ENCODE measurements around the gene HIF1A. TPM values are rescaled to one million over a fixed set of nuclear protein-coding genes. Genes with fewer than 3 reads are reported as not detected.

HIF1A gene
- total and polyA plus RNA-seq, 2 of the 13 experiments (the other 11 are each of a cell fraction or from before 2014, with no cell fraction given), result 41.0 to 126 TPM

GRCh38 chr14:61761959-61762786 lies 66.9 kb downstream of the HIF1A start, which contains the start of gene SNAPC1 (continued):
- TF ChIP-seq SNAPC4 (CRISPR knock-in tag; IDR thresholded peaks at IDR 0.05) (no peak), TBL1XR1 (IDR thresholded peaks at IDR 0.05; ENCODE audit: borderline replicate concordance, low read length, partially characterized antibody) (no peak), TCF7L2 (IDR thresholded peaks at IDR 0.05; ENCODE audit: low read depth, low read length) (no peak), NFRKB (IDR thresholded peaks at IDR 0.05) (no peak), NFIB (CRISPR knock-in tag; IDR thresholded peaks at IDR 0.05; ENCODE audit: borderline replicate concordance) (no peak), PREB (CRISPR knock-in tag; IDR thresholded peaks at IDR 0.05) (no peak), ZNF441 (CRISPR knock-in tag; IDR thresholded peaks at IDR 0.05; ENCODE audit: borderline replicate concordance) (peak; percentile 73; the same call in 1 of the 2 replicates), SATB2 (CRISPR knock-in tag; IDR thresholded peaks at IDR 0.05) (no peak), IRF2 (CRISPR knock-in tag; IDR thresholded peaks at IDR 0.05) (peak; percentile 21; the same call in 1 of the 2 replicates), ZBTB7B (CRISPR knock-in tag; IDR thresholded peaks at IDR 0.05) (peak; percentile 35; the same call in 1 of the 2 replicates), ZNF773 (CRISPR knock-in tag; IDR thresholded peaks at IDR 0.05; ENCODE audit: borderline replicate concordance) (no peak), PRDM4 (CRISPR knock-in tag; IDR thresholded peaks at IDR 0.05; ENCODE audit: borderline replicate concordance) (no peak), ZFP41 (CRISPR knock-in tag; IDR thresholded peaks at IDR 0.05; ENCODE audit: borderline replicate concordance) (no peak), ZNF629 (CRISPR knock-in tag; conservative IDR thresholded peaks at IDR 0.05) (no peak), FOXO1 (CRISPR knock-in tag; IDR thresholded peaks at IDR 0.05) (no peak), ZNF335 (CRISPR knock-in tag; IDR thresholded peaks at IDR 0.05) (no peak), HMGA1 (CRISPR knock-in tag; conservative IDR thresholded peaks at IDR 0.05) (no peak), DMTF1 (CRISPR knock-in tag; IDR thresholded peaks at IDR 0.05) (peak; percentile 70; the same call in 1 of the 2 replicates), ZNF530 (CRISPR knock-in tag; IDR thresholded peaks at IDR 0.05; ENCODE audit: low read depth) (no peak)

Data from HepG2 (cell line).